Fibroblast of pulmonary artery (primary cell): ENCODE data around the gene IL2RA.

Experiments
- DNase-seq: peaks from one replicate; pipeline ENCODE4 v3.0.0-alpha.2; 2010; ENCODE audit warnings: low read depth
- H3K4me3 ChIP-seq: replicated peaks from 2 replicates; pipeline ENCODE4 v1.5.1; 2011; ENCODE audit warnings: low read depth, mild to moderate bottlenecking, control low read depth, low read length, moderate library complexity
- CTCF ChIP-seq: IDR thresholded peaks from 2 replicates; pipeline ENCODE4 v1.5.1; 2011; ENCODE audit warnings: mild to moderate bottlenecking, control low read depth, low read length, inconsistent platforms; ENCODE audit errors: missing control alignments

Gene IL2RA

GRCh38 chr10:5981529-5981928 is 80.6 kb downstream of the IL2RA start:
- TF ChIP-seq CTCF = no peak
- no peak for DNase-seq
- H3K4me3 ChIP-seq = no peak overlapping the region

- H3K4me3 ChIP-seq = peak overlapping the region; percentile 84
- TF ChIP-seq CTCF = no peak
- no peak for DNase-seq
These were observed 84.0 kb downstream of the IL2RA start for GRCh38 chr10:5978230-5978489.

- TF ChIP-seq CTCF = no peak
- peak within 1 kb of the TSS; percentile 84 for H3K4me3 ChIP-seq
- DNase-seq = peak; percentile 63
These were observed 84.5 kb downstream of the IL2RA start, which contains the start of gene IL15RA for GRCh38 chr10:5977471-5978229. Gene IL15RA (minus strand): TSS chr10:5977543. CDS start chr10:5977492, 51 bp downstream.

- TF ChIP-seq CTCF = no peak
- peak; percentile 59 for DNase-seq
- peak overlapping the region; percentile 84 for H3K4me3 ChIP-seq
These were observed 85.4 kb downstream of the IL2RA start for GRCh38 chr10:5976512-5977470.

GRCh38 chr10:5975641-5976473 is 86.3 kb downstream of the IL2RA start:
- TF ChIP-seq CTCF = no peak
- peak; percentile 47 for DNase-seq
- H3K4me3 ChIP-seq = peak overlapping the region; percentile 84

- no peak overlapping the region for H3K4me3 ChIP-seq
- TF ChIP-seq CTCF = no peak
- no peak for DNase-seq
These were observed 89.1 kb downstream of the IL2RA start for GRCh38 chr10:5973069-5973468.
